HG03558 (cell line): ENCODE results near the gene PIK3R1.

Experiments
- ATAC-seq: cut with Tn5 transposase; IDR thresholded peaks from one replicate; pipeline ENCODE4 v1.9.1; 2021; ENCODE audit warnings: moderate number of reproducible peaks; ENCODE audit not compliant: unreplicated experiment; ENCODE audit errors: extremely low read depth

The PIK3R1 gene

GRCh38 chr5:68267066-68267465 is 51.5 kb downstream of the PIK3R1 start:
- no peak for ATAC-seq

GRCh38 chr5:68268101-68268851 is 52.7 kb downstream of the PIK3R1 start:
- ATAC-seq, result peak; percentile 36

DNA sequence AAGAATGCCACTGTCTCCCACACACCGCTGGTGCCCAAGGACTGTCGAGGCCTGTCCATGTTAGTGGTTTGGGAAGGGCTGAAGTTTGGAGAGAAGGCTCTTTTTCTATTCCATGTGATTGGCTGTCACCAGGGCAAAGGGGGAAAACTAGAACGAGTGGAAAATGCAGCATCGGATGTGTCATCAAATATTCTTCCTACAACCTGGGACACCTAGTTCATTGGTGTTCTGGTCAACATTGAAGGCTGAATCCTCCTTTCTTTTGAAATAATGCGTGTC is 53.2 kb downstream of the PIK3R1 start:
- ATAC-seq, result no peak

GRCh38 chr5:68269820-68270219 is 54.3 kb downstream of the PIK3R1 start:
- no peak for ATAC-seq

- no peak for ATAC-seq
Observed at GRCh38 chr5:68270399-68270975, 54.9 kb downstream of the PIK3R1 start.

DNA sequence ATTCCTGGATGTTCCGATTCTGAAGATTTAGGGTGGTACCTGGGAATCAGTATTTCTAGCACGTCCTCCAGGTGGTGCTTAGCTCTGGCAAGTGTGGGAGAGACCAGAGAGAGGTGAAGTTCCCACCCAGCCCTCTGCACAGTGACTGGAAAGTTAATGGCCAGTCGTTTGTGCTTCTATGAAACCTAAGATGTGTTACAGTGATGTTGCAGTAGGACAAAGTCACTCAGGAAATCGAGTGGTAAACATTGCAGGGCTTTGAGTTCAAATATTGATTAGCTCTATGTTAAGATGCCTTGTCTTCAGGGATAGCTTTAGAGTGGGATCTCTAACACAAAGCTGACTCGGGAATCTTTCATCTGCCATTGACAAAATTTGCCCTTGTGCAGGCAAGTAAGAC is 55.6 kb downstream of the PIK3R1 start:
- ATAC-seq, result no peak

- ATAC-seq, result no peak
Observed at GRCh38 chr5:68272289-68272688, 56.7 kb downstream of the PIK3R1 start.

DNA sequence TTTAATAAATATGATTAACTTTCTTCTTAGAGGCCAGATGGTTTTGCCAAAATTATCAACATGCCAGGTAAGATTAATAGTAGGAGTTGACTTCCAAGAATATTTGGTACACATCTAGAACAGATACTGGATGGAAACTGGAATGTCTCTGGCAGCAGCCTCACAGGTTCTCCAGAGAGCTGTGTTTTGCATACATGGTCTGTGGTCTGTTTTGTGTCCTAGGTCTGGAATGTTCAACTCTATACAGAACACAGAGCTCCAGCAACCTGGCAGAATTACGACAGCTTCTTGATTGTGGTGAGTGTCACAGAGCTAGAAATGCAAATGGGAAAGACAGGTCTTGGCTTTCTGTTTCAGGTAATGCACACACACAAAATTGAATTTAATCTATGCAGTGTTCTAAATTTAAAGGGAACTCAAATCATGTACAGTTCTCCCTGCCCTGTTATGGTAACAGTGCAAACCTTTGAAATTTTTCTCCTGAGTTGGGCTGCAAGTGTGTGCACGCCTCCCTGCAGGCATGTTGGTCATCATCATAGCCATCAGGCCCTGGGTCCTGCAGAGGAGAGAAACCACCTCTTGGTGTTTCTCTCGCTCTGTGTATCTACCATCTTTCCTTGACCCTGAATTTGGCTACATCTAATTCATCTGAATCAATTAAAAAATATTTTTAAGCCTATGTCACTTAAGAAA is 58.3 kb downstream of the PIK3R1 start:
- ATAC-seq, result peak; percentile 56

GRCh38 chr5:68274847-68275651 is 59.5 kb downstream of the PIK3R1 start:
- no peak for ATAC-seq

- ATAC-seq, result no peak
Observed at GRCh38 chr5:68276740-68277139, 61.2 kb downstream of the PIK3R1 start.

DNA sequence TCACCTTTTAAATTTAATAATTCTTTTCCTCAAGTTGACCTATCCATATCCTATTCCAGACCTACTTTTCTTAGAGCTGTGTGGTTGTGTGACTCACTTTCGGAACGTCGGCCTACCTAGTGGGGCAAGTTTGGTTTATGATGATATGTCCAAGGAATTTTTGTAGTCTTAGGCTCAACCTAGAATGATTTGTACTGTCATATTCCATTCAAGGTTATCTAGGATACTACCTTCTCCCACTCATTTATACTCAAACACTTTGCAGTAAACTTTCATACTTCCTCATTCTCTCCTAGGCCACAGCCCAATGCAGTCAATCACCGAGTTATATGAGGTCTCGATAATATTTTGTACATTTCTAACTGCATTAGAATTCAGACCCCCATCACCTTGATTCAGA is 61.9 kb downstream of the PIK3R1 start:
- no peak for ATAC-seq

DNA sequence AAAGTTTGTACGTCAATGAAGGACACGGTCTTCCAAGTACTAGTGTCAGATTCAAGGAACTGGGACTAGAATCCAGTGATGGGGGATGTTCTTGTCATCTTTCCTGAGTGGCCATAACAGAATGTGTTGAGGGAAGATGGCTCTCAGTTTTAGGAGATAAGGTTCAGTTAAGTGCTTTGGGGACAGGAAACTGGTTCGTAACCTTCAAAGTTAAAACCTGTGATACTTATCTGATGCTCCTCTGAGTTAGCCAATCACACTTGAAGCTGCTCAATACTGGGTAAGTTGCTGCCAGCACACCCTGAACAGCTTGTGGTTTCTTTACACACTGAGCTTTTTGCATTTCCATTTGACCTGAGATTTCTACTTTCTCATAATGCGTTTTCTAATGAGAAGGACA is 64.4 kb downstream of the PIK3R1 start:
- no peak for ATAC-seq

GRCh38 chr5:68282001-68282400 is 66.4 kb downstream of the PIK3R1 start:
- no peak for ATAC-seq

- no peak for ATAC-seq
Observed at GRCh38 chr5:68283766-68284165, 68.2 kb downstream of the PIK3R1 start.

GRCh38 chr5:68285075-68285840 is 69.7 kb downstream of the PIK3R1 start:
- ATAC-seq, result no peak

GRCh38 chr5:68285851-68286611 is 70.5 kb downstream of the PIK3R1 start:
- no peak for ATAC-seq

DNA sequence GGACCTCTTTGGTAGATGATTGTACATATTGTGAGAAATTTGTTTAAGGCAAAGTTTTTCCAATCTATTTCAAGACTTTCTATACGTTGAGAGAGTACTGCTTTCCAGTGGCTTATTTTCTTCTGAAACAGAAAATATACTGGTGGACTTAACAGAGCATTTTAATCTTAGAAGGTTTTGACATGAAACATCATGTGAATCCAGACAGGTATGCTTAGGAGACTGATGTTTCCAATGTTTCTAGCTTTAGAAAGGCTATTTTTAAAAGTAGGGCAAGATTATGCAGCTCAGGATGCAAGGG is 71.0 kb downstream of the PIK3R1 start:
- ATAC-seq, result no peak

GRCh38 chr5:68287631-68287975 is 72.0 kb downstream of the PIK3R1 start:
- no peak for ATAC-seq

GRCh38 chr5:68287976-68288706 is 72.6 kb downstream of the PIK3R1 start:
- peak; percentile 61 for ATAC-seq
